Heart right ventricle (tissue), 16 donors: ENCODE data around the gene BCL2. TPM values are rescaled to one million over a fixed set of nuclear protein-coding genes. Genes with fewer than 3 reads are reported as not detected.

Experiments used
- ATAC-seq, 8 donors: fragments of 200-7000 bp; cut with Tn5 transposase; one replicate each; pipeline ENCODE4 v1.9.1; 2020; ENCODE audit warnings: mild to moderate bottlenecking in 8 of 8, moderate library complexity in 8 of 8, moderate number of reproducible peaks in 1 of 8
- DNase-seq, 2 donors: peaks; one replicate each; pipeline ENCODE4 v3.0.0-alpha.2; 2020
- H3K27ac ChIP-seq, 10 donors: fragments of 200-600 bp; sonication (generic) in 2 of 10; one replicate each; pipeline versions ENCODE4 v1.5.0 to v1.8.0; 2020 to 2022; ENCODE audit warnings: mild to moderate bottlenecking in 3 of 10
- H3K27me3 ChIP-seq, 7 donors: fragments of 200-600 bp; one replicate each; pipeline ENCODE4 v1.8.0; 2021 to 2022; ENCODE audit warnings: mild to moderate bottlenecking in 2 of 7
- H3K36me3 ChIP-seq, 9 donors: fragments of 200-600 bp; sonication (generic) in 1 of 9; one replicate each; pipeline versions ENCODE4 v1.5.0 to v1.8.0; 2020 to 2022; ENCODE audit warnings: mild to moderate bottlenecking in 2 of 9
- H3K4me1 ChIP-seq, 9 donors: fragments of 200-600 bp; sonication (generic) in 1 of 9; one replicate each; pipeline versions ENCODE4 v1.5.0 to v1.8.0; 2020 to 2022; ENCODE audit warnings: mild to moderate bottlenecking in 4 of 9
- H3K4me3 ChIP-seq, 10 donors: fragments of 200-600 bp; sonication (generic) in 2 of 10; one replicate each; pipeline versions ENCODE4 v1.5.0 to v1.8.0; 2020 to 2022; ENCODE audit warnings: mild to moderate bottlenecking in 7 of 10, moderate library complexity in 2 of 10
- H3K9me3 ChIP-seq, 11 donors: fragments of 200-600 bp in 10 of 11; sonication (generic) in 2 of 11; one replicate each; pipeline versions ENCODE4 v1.5.0 to v1.8.0; 2013 to 2022; ENCODE audit warnings: mild to moderate bottlenecking in 2 of 11, control low read depth in 1 of 11, moderate library complexity in 1 of 11
- CTCF ChIP-seq, 9 donors: fragments of 200-600 bp; sonication (generic) in 2 of 9; IDR thresholded peaks; one replicate each; pipeline versions ENCODE4 v1.5.0 to v1.8.0; 2021 to 2022; ENCODE audit warnings: antibody characterized with exemption in 9 of 9, mild to moderate bottlenecking in 5 of 9, moderate library complexity in 1 of 9
- WGBS, 2 donors: extraction: QIAGEN DNeasy Blood & Tissue Kit; methylation state at CpG; one replicate each; pipeline ENCODE4 v1.1.7; 2013; ENCODE audit warnings: inconsistent platforms in 1 of 2; 5-methylcytosine and 5-hydroxymethylcytosine counted together
- intact Hi-C, 10 donors: fragments of 100-400 bp; cut with DNase I; formaldehyde crosslinking; loops; one replicate each; pipeline versions ENCODE4 v1.11.1 to v1.14.2; 2022
- polyA plus RNA-seq, 2 donors: library from polyadenylated mRNA; stranded (reverse); fragments of 200-250 nt; gene quantifications; one replicate each; pipeline ENCODE4 v1.2.3, GENCODE V29; 2013
- total RNA-seq, 10 donors: library from RNA; stranded (reverse); fragmentation: NEBNext Ultra II Directional in 3 of 10; extraction: Animal tissue kit (Norgen Biotek cat#: 25700) in 3 of 10; gene quantifications; one replicate each; pipeline versions ENCODE4 v1.2.1 to v1.2.4, GENCODE V29; 2021 to 2023
- donor health status: Arrhythmogenic right ventricular cardiomyopathy.
- donor health status: ischemic (EF 13 %, LVEDD 7.1; RV severe dilation, severe dysfunction).
- donor health status: healthy with polysubstance abuse.
- donor health status: DM: no; HTN: yes; CAD: no.
- donor health status: DM: no; HTN: no; CAD: no.
- donor health status: ischemic (EF 25% LVEDD 6.9; RV normal size, moderate dysfunction).
- donor health status: ischemic (EF 25% LVEDD 5.7; RV mildly dilated, moderate dysfunction).
- donor health status: healthy.
- donor health status: DM: yes; HTN: yes; CAD: no.
- donor health status: Ischemic cardiomyopathy.
- donor health status: ischemic (EF 35%, LVEDD 5.7; RV mildly dilated, moderate dysfunction).
- donor health status: nonischemic (EF 11% LVEDD 7.7; RV severe dilation, severe dysfunction).
- donor health status: DM: yes; HTN: yes; CAD: no.
- donor health status: PGD.
- donor health status: ischemic (EF 29% LVEDD 5.4; RV normal size, mild dysfunction).
- donor health status: nonischemic (EF 23%, LVEDD 6.1; RV moderate dilation, normal function).

BCL2 gene
- total and polyA plus RNA-seq, 12 donors: 1.5 to 23.1 (median 9.6) TPM

GRCh38 chr18:63158676-63159291 lies 160.8 kb downstream of the BCL2 start:
- no peaks in the 10 kb centered on the region for H3K36me3 ChIP-seq
- ATAC-seq: no peak
- no peak overlapping the region for H3K4me3 ChIP-seq
- 92 to 93% methylated on average over 6 of the region's 6 CpGs for WGBS, 2 donors
- peak overlapping the region in 1 of 10 donors; percentile 86 for H3K27ac ChIP-seq
- H3K27me3 ChIP-seq: no peaks in the 10 kb centered on the region
- no peak for TF ChIP-seq CTCF (IDR thresholded peaks at IDR 0.05)
- H3K9me3 ChIP-seq: no peaks in the 10 kb centered on the region
- H3K4me1 ChIP-seq: peaks cover 16 to 74% (median 39%) of the 10 kb centered on the region in 9 donors
- DNase-seq: no peak
- intact Hi-C loops: loop anchor here in 5 of 10 donors (5.0 to 10.0 kb wide), 4 partner anchors 66 to 141 kb away; no protein-coding TSS in a partner anchor

- Histone ChIP-seq H3K4me1 (peaks cover 16 to 69% (median 39%) of the 10 kb centered on the region in 9 donors), H3K36me3 (no peaks in the 10 kb centered on the region), H3K27ac (peak overlapping the region in 1 of 10 donors; percentile 86), H3K9me3 (no peaks in the 10 kb centered on the region), H3K4me3 (no peak overlapping the region), H3K27me3 (no peaks in the 10 kb centered on the region)
- intact Hi-C loops: loop anchor here in 5 of 10 donors (5.0 to 10.0 kb wide), 4 partner anchors 67 to 141 kb away; no protein-coding TSS in a partner anchor
- no peak for TF ChIP-seq CTCF (IDR thresholded peaks at IDR 0.05)
- ATAC-seq (no peak), DNase-seq (no peak)
- WGBS, 2 donors: 79 to 80% methylated on average over 7 of the region's 7 CpGs
Observed at GRCh38 chr18:63158012-63158631, 161.4 kb downstream of the BCL2 start.

- no peak overlapping the region for H3K4me3 ChIP-seq
- no peak for TF ChIP-seq CTCF (IDR thresholded peaks at IDR 0.05)
- intact Hi-C loops: loop anchor here in 5 of 10 donors (5.0 to 10.0 kb wide), 4 partner anchors 67 to 140 kb away; no protein-coding TSS in a partner anchor
- no peaks in the 10 kb centered on the region for H3K9me3 ChIP-seq
- no peaks in the 10 kb centered on the region for H3K27me3 ChIP-seq
- H3K4me1 ChIP-seq: peaks cover 16 to 62% (median 35%) of the 10 kb centered on the region in 9 donors
- H3K36me3 ChIP-seq: no peaks in the 10 kb centered on the region
- 92 to 94% methylated on average over 15 of the region's 15 CpGs for WGBS, 2 donors
- ATAC-seq (no peak), DNase-seq (no peak)
- H3K27ac ChIP-seq: peak overlapping the region in 1 of 10 donors; percentile 86
Observed at GRCh38 chr18:63157293-63158011, 162.1 kb downstream of the BCL2 start.
